Sigmoid colon (tissue), 7 donors: ENCODE results near the gene PIK3IP1. TPM values are rescaled to one million over a fixed set of nuclear protein-coding genes. Genes with fewer than 3 reads are reported as not detected.

Source experiments
- DNase-seq: peaks from one replicate; pipeline ENCODE4 v3.0.0-alpha.2; 2019
- H3K27ac ChIP-seq, 4 donors: fragments of 200-600 bp; sonication (generic); one replicate each; pipeline ENCODE4 v1.5.1; 2016 to 2019; ENCODE audit warnings: mild to moderate bottlenecking in 1 of 4
- H3K27me3 ChIP-seq, 3 donors: fragments of 200-600 bp; sonication (generic); one replicate each; pipeline ENCODE4 v1.5.1; 2019; ENCODE audit warnings: mild to moderate bottlenecking in 1 of 3
- H3K36me3 ChIP-seq, 4 donors: fragments of 200-600 bp; sonication (generic); one replicate each; pipeline ENCODE4 v1.5.1; 2016 to 2019
- H3K4me1 ChIP-seq, 4 donors: fragments of 200-600 bp; sonication (generic); one replicate each; pipeline ENCODE4 v1.5.1; 2017 to 2019
- H3K4me3 ChIP-seq, 4 donors: fragments of 200-600 bp; sonication (generic); one replicate each; pipeline ENCODE4 v1.5.1; 2017 to 2019; ENCODE audit warnings: mild to moderate bottlenecking in 2 of 4, moderate library complexity in 1 of 4
- H3K9me3 ChIP-seq, 4 donors: fragments of 200-600 bp in 3 of 4; sonication (generic) in 3 of 4; one replicate each; pipeline versions ENCODE4 v1.5.1 to v1.6.1; 2013 to 2019
- EP300 ChIP-seq, 4 donors: sonication (generic); formaldehyde crosslinking; IDR thresholded peaks; one replicate each; pipeline ENCODE4 v1.6.1; 2017; ENCODE audit warnings: antibody characterized with exemption in 4 of 4
- POLR2A ChIP-seq, 2 donors: fragments of 450-650 bp; IDR thresholded peaks; one replicate each; pipeline ENCODE4 v1.6.1; 2016; ENCODE audit warnings: antibody characterized with exemption in 2 of 2, mild to moderate bottlenecking in 2 of 2, moderate library complexity in 2 of 2
- POLR2AphosphoS5 ChIP-seq, 4 donors: sonication (generic); formaldehyde crosslinking; IDR thresholded peaks; one replicate each; pipeline ENCODE4 v1.6.1; 2017; ENCODE audit warnings: antibody characterized with exemption in 4 of 4
- WGBS, 2 donors: extraction: QIAGEN DNeasy Blood & Tissue Kit; methylation state at CpG; one replicate each; pipeline ENCODE4 v1.1.7; 2013; 5-methylcytosine and 5-hydroxymethylcytosine counted together
- intact Hi-C: fragments of 100-400 bp; cut with DNase I; formaldehyde crosslinking; loops from one replicate; pipeline ENCODE4 v1.15.1; 2023
- polyA plus RNA-seq, 3 donors: library from polyadenylated mRNA; stranded (reverse); fragments of 200-250 nt; gene quantifications; one replicate each; pipeline ENCODE4 v1.2.3, GENCODE V29; 2013
- total RNA-seq, 4 donors: library from RNA; depleted of rRNA; stranded (reverse); fragments of >200 nt; gene quantifications; one replicate each; pipeline ENCODE4 v1.1.0, GENCODE V29; 2016
- TF ChIP-seq, protein P1 (sequence below), 4 experiments: fragments of 450-650 bp in 3 of 4; fragments of 200-600 bp in 1 of 4; IDR thresholded peaks; one replicate each; pipeline ENCODE4 v1.5.1; 2016 to 2019; ENCODE audit warnings: antibody characterized with exemption in 4 of 4, mild to moderate bottlenecking in 3 of 4, moderate library complexity in 2 of 4
- donor health status: healthy with polysubstance abuse.
- donor health status: Bipolar disorder and iron deficiency.
- donor health status: healthy.

Gene PIK3IP1
- total and polyA plus RNA-seq, 7 donors = 5.8 to 87.6 (median 49.3) TPM

DNA sequence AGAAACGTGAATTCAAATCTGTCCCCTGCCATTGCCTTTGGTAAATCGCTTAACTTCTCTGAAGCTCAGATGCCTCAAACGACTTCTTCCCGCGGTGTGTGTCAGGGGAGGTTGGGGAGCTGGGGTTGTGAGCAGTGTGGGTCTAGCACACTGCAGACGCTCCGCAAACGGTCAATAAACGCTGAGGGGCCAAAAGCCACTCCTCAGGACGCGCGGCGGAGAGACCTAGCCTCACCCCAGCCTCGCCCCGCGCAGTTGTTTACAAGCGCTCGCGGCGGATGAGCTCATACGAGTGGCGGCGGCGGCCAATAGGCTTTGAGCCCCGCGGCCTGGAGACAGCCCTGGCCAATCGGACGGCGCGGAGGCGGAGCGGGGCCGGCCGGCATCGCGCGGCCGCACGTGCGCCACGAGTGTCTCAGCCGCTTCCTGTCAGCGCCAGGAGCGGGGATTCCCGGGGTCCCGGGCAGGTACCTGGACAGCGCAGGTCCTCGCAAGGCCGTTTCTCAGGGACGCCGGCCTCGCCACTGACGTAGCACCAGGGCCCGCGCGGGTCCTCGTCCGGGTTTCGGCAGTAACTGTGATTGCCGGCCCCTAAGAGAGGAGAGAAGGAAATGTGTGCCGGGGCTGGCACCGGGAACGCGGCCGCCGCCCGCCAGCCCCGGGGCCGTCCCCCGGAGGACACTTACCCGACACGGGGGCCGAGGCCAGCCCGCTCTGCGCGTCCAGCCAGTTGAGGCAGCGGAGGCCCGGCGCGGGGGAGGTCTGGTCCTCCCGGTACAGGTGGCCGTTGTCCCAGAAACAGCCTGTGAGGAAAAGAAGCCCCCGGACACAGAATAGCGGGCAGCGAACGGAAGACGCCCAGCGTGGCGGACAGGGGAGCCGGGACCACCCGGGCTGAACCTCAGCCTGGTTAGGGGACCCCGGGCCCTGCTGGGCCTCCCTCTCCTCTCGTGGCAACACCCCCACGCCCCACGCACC, 1.5 kb downstream of the PIK3IP1 start:
- H3K36me3 ChIP-seq = peaks cover 15 to 33% (median 21%) of the 10 kb centered on the region in 4 donors
- TF ChIP-seq EP300 (IDR thresholded peaks at IDR 0.05) = peak in 1 of 4 donors; percentile 22
- TF ChIP-seq, protein P1, sequence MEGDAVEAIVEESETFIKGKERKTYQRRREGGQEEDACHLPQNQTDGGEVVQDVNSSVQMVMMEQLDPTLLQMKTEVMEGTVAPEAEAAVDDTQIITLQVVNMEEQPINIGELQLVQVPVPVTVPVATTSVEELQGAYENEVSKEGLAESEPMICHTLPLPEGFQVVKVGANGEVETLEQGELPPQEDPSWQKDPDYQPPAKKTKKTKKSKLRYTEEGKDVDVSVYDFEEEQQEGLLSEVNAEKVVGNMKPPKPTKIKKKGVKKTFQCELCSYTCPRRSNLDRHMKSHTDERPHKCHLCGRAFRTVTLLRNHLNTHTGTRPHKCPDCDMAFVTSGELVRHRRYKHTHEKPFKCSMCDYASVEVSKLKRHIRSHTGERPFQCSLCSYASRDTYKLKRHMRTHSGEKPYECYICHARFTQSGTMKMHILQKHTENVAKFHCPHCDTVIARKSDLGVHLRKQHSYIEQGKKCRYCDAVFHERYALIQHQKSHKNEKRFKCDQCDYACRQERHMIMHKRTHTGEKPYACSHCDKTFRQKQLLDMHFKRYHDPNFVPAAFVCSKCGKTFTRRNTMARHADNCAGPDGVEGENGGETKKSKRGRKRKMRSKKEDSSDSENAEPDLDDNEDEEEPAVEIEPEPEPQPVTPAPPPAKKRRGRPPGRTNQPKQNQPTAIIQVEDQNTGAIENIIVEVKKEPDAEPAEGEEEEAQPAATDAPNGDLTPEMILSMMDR (IDR thresholded peaks at IDR 0.05) = no peak
- peak; percentile 91 to 99 (median 94) for TF ChIP-seq POLR2AphosphoS5 (IDR thresholded peaks at IDR 0.05)
- TF ChIP-seq POLR2A (IDR thresholded peaks at IDR 0.05) = peak; percentile 78 to 82
- H3K4me3 ChIP-seq = peak overlapping the region; percentile 71 to 87 (median 82)
- peak overlapping the region; percentile 92 to 98 (median 97) for H3K27ac ChIP-seq
- peaks cover 0 to 74% (median 68%) of the 10 kb centered on the region in 4 donors for H3K4me1 ChIP-seq
- H3K9me3 ChIP-seq = no peaks in the 10 kb centered on the region
- WGBS, 2 donors = 0% methylated on average over 94 to 95 of the region's 95 CpGs
- H3K27me3 ChIP-seq = no peaks in the 10 kb centered on the region
- peak; percentile 98 for DNase-seq
- intact Hi-C loops = loop anchor here (2.0 kb wide), 1 partner anchor 56 kb away; the partner anchor contains the start of gene PATZ1

DNA sequence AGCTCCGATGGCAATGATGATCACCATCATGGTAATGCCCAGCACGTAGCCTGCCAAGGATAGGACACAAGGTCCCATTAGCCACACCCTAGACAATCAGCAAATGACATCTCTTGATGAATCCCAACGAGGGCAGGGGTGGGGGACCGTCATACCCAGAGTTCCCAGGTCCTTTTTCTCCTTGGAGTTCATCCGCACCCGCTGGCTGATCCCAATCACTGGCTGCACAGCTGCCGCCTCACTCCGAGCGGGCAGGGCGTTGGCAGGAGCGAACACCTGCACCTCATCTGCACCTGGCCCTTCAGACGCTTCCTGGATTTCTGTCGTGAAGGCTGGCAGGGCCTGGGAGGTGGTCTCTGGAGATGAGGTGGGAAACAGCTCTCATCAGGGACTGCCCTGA, 2.9 kb downstream of the PIK3IP1 start:
- intact Hi-C loops = loop anchor here (5.0 kb wide), 1 partner anchor 182 kb away; the partner anchor contains the start of gene SELENOM
- Histone ChIP-seq H3K9me3 (no peaks in the 10 kb centered on the region), H3K27ac (peak overlapping the region; percentile 92 to 98 (median 97)), H3K4me1 (peaks cover 0 to 80% (median 72%) of the 10 kb centered on the region in 4 donors), H3K27me3 (no peaks in the 10 kb centered on the region), H3K4me3 (peak overlapping the region in 3 of 4 donors; percentile 79 to 87 (median 84)), H3K36me3 (peaks cover 21 to 47% (median 32%) of the 10 kb centered on the region in 4 donors)
- TF ChIP-seq POLR2AphosphoS5 (IDR thresholded peaks at IDR 0.05) = no peak
- TF ChIP-seq, protein P1 (IDR thresholded peaks at IDR 0.05) = no peak
- no peak for TF ChIP-seq EP300 (IDR thresholded peaks at IDR 0.05)
- no peak for TF ChIP-seq POLR2A (IDR thresholded peaks at IDR 0.05)
- peak; percentile 67 for DNase-seq
- WGBS, 2 donors = 17 to 58% methylated on average over 13 of the region's 13 CpGs

GRCh38 chr22:31288496-31289240, 3.6 kb downstream of the PIK3IP1 start:
- Histone ChIP-seq H3K27me3 (no peaks in the 10 kb centered on the region), H3K9me3 (no peaks in the 10 kb centered on the region), H3K4me1 (peaks cover 0 to 74% (median 69%) of the 10 kb centered on the region in 4 donors), H3K36me3 (peaks cover 26 to 54% (median 35%) of the 10 kb centered on the region in 4 donors), H3K4me3 (peak overlapping the region in 1 of 4 donors; percentile 84), H3K27ac (peak overlapping the region; percentile 92 to 98 (median 97))
- intact Hi-C loops = loop anchor here (5.0 kb wide), 1 partner anchor 181 kb away; the partner anchor contains the start of gene SELENOM
- WGBS, 2 donors = 58 to 68% methylated on average over 5 of the region's 5 CpGs
- TF ChIP-seq POLR2AphosphoS5 (IDR thresholded peaks at IDR 0.05) (no peak), POLR2A (IDR thresholded peaks at IDR 0.05) (no peak), EP300 (IDR thresholded peaks at IDR 0.05) (no peak)
- TF ChIP-seq, protein P1 (IDR thresholded peaks at IDR 0.05) = no peak
- DNase-seq = peak; percentile 43

- H3K4me1 ChIP-seq = peaks cover 0 to 67% (median 63%) of the 10 kb centered on the region in 4 donors
- H3K36me3 ChIP-seq = peaks cover 29 to 61% (median 40%) of the 10 kb centered on the region in 4 donors
- 59 to 85% methylated on average over 6 of the region's 6 CpGs for WGBS, 2 donors
- intact Hi-C loops = loop anchor here (5.0 kb wide), 1 partner anchor 181 kb away; the partner anchor contains the start of gene SELENOM
- peak; percentile 57 for DNase-seq
- no peaks in the 10 kb centered on the region for H3K9me3 ChIP-seq
- TF ChIP-seq POLR2AphosphoS5 (IDR thresholded peaks at IDR 0.05) = no peak
- no peak for TF ChIP-seq POLR2A (IDR thresholded peaks at IDR 0.05)
- TF ChIP-seq, protein P1 (IDR thresholded peaks at IDR 0.05) = no peak
- TF ChIP-seq EP300 (IDR thresholded peaks at IDR 0.05) = no peak
- peak overlapping the region; percentile 92 to 98 (median 97) for H3K27ac ChIP-seq
- no peaks in the 10 kb centered on the region for H3K27me3 ChIP-seq
- H3K4me3 ChIP-seq = no peak overlapping the region
Measured at GRCh38 chr22:31287818-31288495, 4.3 kb downstream of the PIK3IP1 start.
